HL-60/S4 (cell line): ENCODE measurements around the gene CD6.
"Not testable (repeated sequence)": the region's sequence is repeated elsewhere in the genome, so short reads cannot be mapped to it uniquely, and the experiment has no call there.

Source experiments
- in situ Hi-C: fragments of 300-500 bp; cut with MboI; formaldehyde crosslinking; loops from 2 replicates; pipeline ENCODE4 v1.14.3; 2022; ENCODE audit warnings: low sequenced_read_pairs

Gene CD6

GRCh38 chr11:61049063-61049377 is 77.5 kb downstream of the CD6 start:
- in situ Hi-C loops, result no loop called here

GRCh38 chr11:61049859-61050258 is 78.4 kb downstream of the CD6 start:
- in situ Hi-C loops, result no loop called here

GRCh38 chr11:61052182-61052972 is 80.9 kb downstream of the CD6 start:
- in situ Hi-C loops, result no loop called here

GRCh38 chr11:61053191-61053590 is 81.7 kb downstream of the CD6 start:
- in situ Hi-C loops, result no loop called here

GRCh38 chr11:61054513-61054912 is 83.0 kb downstream of the CD6 start:
- in situ Hi-C loops, result no loop called here

GRCh38 chr11:61054927-61055562 is 83.6 kb downstream of the CD6 start:
- in situ Hi-C loops, result no loop called here

- in situ Hi-C loops, result no loop called here
Measured at GRCh38 chr11:61055776-61056175, 84.3 kb downstream of the CD6 start.

- in situ Hi-C loops, result no loop called here
Measured at GRCh38 chr11:61056571-61056970, 85.1 kb downstream of the CD6 start.

GRCh38 chr11:61056981-61057380 is 85.5 kb downstream of the CD6 start:
- in situ Hi-C loops, result no loop called here

GRCh38 chr11:61057615-61058014 is 86.1 kb downstream of the CD6 start:
- in situ Hi-C loops, result no loop called here

GRCh38 chr11:61058583-61059259 is 87.2 kb downstream of the CD6 start:
- in situ Hi-C loops, result no loop called here

GRCh38 chr11:61059260-61059752 is 87.8 kb downstream of the CD6 start:
- in situ Hi-C loops, result no loop called here

- in situ Hi-C loops, result no loop called here
Measured at GRCh38 chr11:61061081-61061826, 89.8 kb downstream of the CD6 start.

GRCh38 chr11:61062181-61062930 is 90.9 kb downstream of the CD6 start:
- in situ Hi-C loops, result no loop called here

- in situ Hi-C loops, result not testable (repeated sequence)
Measured at GRCh38 chr11:61065236-61065635, 93.8 kb downstream of the CD6 start.

GRCh38 chr11:61065955-61066638 is 94.6 kb downstream of the CD6 start:
- in situ Hi-C loops, result no loop called here

- in situ Hi-C loops, result no loop called here
Measured at GRCh38 chr11:61066645-61067044, 95.2 kb downstream of the CD6 start.

GRCh38 chr11:61067782-61068446 is 96.4 kb downstream of the CD6 start:
- in situ Hi-C loops, result no loop called here

- in situ Hi-C loops, result no loop called here
Measured at GRCh38 chr11:61068581-61068980, 97.1 kb downstream of the CD6 start.
